ENCODE data around the gene FHIT.
"Not testable (repeated sequence)": the region's sequence is repeated elsewhere in the genome, so short reads cannot be mapped to it uniquely, and the experiment has no call there.

FHIT gene

DNA sequence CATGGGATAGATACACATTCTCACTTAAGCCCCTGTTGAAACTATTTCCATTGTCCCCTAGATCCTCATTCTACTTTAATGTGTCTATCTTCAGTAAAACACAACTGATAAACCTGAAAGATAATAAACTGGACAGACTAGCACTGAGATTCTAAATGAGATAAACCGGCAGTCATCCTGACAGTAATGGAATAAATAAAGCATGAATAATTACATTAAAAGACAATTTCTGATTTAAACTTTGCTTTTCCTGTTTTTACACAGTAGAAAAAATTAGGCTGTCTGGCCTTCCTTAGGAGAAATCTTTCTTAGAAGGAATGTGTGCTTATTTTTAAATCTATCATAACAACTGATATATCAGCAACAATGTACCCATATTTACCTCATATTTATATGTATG lies 232.4 kb downstream of the FHIT start:
- no peak overlapping the region for H3K27ac ChIP-seq (ENCODE audit: low read depth, low read length)

DNA sequence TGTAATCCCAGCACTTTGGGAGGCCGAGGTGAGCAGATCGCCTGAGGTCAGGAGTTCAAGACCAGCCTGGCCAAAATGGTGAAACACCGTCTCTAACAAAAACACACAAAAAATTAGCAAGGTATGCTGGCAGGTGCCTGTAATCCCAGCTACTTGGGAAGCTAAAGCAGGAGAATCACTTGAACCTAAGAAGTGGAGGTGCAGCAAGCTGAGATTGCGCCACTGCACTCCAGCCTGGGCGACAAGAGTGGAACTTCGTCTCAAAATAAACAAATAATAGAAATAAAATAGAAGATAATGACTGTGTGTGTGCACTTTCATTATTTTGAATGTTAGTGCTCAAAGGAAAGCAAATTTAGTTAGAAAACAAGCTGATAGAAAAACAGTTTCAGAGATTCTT lies 234.2 kb downstream of the FHIT start:
- H4K20me1 ChIP-seq (ENCODE audit: control insufficient read depth, insufficient read depth, low read depth, low read length); H3K4me2 ChIP-seq (ENCODE audit: low read length): not testable (repeated sequence)

More for the DNA sequence above, 232.4 kb downstream of the FHIT start:
- Histone ChIP-seq H3K9me2 (replicated peaks; ENCODE audit: control insufficient read depth, low read length) (no peaks in the 10 kb centered on the region), H3K9me3 (ENCODE audit: control insufficient read depth, insufficient read depth, low read length) (no peaks in the 10 kb centered on the region), H3K79me2 (ENCODE audit: control insufficient read depth, low read length) (no peaks in the 10 kb centered on the region), H3K4me2 (ENCODE audit: low read length) (no peak overlapping the region), H3K27me3 (ENCODE audit: control insufficient read depth, low read length) (no peaks in the 10 kb centered on the region), H3K36me3 (ENCODE audit: control insufficient read depth, low read length) (no peaks in the 10 kb centered on the region), H4K20me1 (ENCODE audit: control insufficient read depth, insufficient read depth, low read depth, low read length) (no peaks in the 10 kb centered on the region), H3K4me3 (ENCODE audit: low read length) (no peak overlapping the region), H3K4me1 (ENCODE audit: control insufficient read depth, low read length) (no peaks in the 10 kb centered on the region), H3F3A (ENCODE audit: control insufficient read depth, insufficient read depth) (no peaks in the 10 kb centered on the region)
- TF ChIP-seq EZH2phosphoT487 (IDR thresholded peaks at IDR 0.05; ENCODE audit: borderline replicate concordance, low read length) (no peak), CTCF (IDR thresholded peaks at IDR 0.05; ENCODE audit: low read depth, low read length, poor library complexity, severe bottlenecking) (no peak)

GRCh38 chr3:61015859-61016258 lies 235.4 kb downstream of the FHIT start:
- Histone ChIP-seq H3K27me3 (ENCODE audit: control insufficient read depth, low read length) (no peaks in the 10 kb centered on the region), H3K4me2 (ENCODE audit: low read length) (no peak overlapping the region), H3K36me3 (ENCODE audit: control insufficient read depth, low read length) (no peaks in the 10 kb centered on the region), H4K20me1 (ENCODE audit: control insufficient read depth, insufficient read depth, low read depth, low read length) (no peaks in the 10 kb centered on the region), H3K79me2 (ENCODE audit: control insufficient read depth, low read length) (no peaks in the 10 kb centered on the region), H3K9me3 (ENCODE audit: control insufficient read depth, insufficient read depth, low read length) (no peaks in the 10 kb centered on the region), H3K4me1 (ENCODE audit: control insufficient read depth, low read length) (no peaks in the 10 kb centered on the region), H3K9me2 (replicated peaks; ENCODE audit: control insufficient read depth, low read length) (no peaks in the 10 kb centered on the region), H3K27ac (ENCODE audit: low read depth, low read length) (no peak overlapping the region), H3K4me3 (ENCODE audit: low read length) (no peak overlapping the region), H3F3A (ENCODE audit: control insufficient read depth, insufficient read depth) (no peaks in the 10 kb centered on the region)
- TF ChIP-seq CTCF (IDR thresholded peaks at IDR 0.05; ENCODE audit: low read depth, low read length, poor library complexity, severe bottlenecking) (no peak), EZH2phosphoT487 (IDR thresholded peaks at IDR 0.05; ENCODE audit: borderline replicate concordance, low read length) (no peak)

More for the DNA sequence above, 234.2 kb downstream of the FHIT start:
- H3K36me3 ChIP-seq (ENCODE audit: control insufficient read depth, low read length); H3F3A ChIP-seq (ENCODE audit: control insufficient read depth, insufficient read depth); H3K4me3 ChIP-seq (ENCODE audit: low read length); H3K27ac ChIP-seq (ENCODE audit: low read depth, low read length); H3K4me1 ChIP-seq (ENCODE audit: control insufficient read depth, low read length); H3K79me2 ChIP-seq (ENCODE audit: control insufficient read depth, low read length); H3K27me3 ChIP-seq (ENCODE audit: control insufficient read depth, low read length); H3K9me3 ChIP-seq (ENCODE audit: control insufficient read depth, insufficient read depth, low read length); H3K9me2 ChIP-seq (replicated peaks; ENCODE audit: control insufficient read depth, low read length): not testable (repeated sequence)

DNA sequence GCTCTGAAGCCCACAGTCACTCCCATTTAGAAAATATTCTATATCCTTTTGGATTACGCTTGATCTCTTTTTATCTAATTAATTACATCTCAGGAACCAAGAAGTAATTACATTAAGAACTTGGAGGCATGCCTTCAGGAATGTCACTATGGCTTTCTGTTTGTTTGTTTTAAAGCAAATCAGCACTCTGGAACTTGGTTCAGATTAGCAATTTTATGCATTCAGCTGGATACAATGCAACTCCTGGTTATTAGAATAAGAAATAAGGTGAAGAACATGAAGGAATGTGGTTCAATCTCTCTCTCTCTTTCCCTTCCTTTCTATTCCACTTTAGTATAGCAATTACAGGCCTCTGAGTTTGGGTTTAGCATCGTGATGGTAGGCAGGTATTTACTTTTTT lies 235.8 kb downstream of the FHIT start:
- H3K27me3 ChIP-seq (ENCODE audit: control insufficient read depth, low read length) = no peaks in the 10 kb centered on the region
- no peaks in the 10 kb centered on the region for H3K9me2 ChIP-seq (replicated peaks; ENCODE audit: control insufficient read depth, low read length)
- no peaks in the 10 kb centered on the region for H3K36me3 ChIP-seq (ENCODE audit: control insufficient read depth, low read length)
- no peaks in the 10 kb centered on the region for H3K9me3 ChIP-seq (ENCODE audit: control insufficient read depth, insufficient read depth, low read length)
- H3K4me2 ChIP-seq (ENCODE audit: low read length) = no peak overlapping the region
- TF ChIP-seq EZH2phosphoT487 (IDR thresholded peaks at IDR 0.05; ENCODE audit: borderline replicate concordance, low read length) = no peak
- no peak for TF ChIP-seq CTCF (IDR thresholded peaks at IDR 0.05; ENCODE audit: low read depth, low read length, poor library complexity, severe bottlenecking)
- H3F3A ChIP-seq (ENCODE audit: control insufficient read depth, insufficient read depth) = no peaks in the 10 kb centered on the region
- H4K20me1 ChIP-seq (ENCODE audit: control insufficient read depth, insufficient read depth, low read depth, low read length) = no peaks in the 10 kb centered on the region
- no peaks in the 10 kb centered on the region for H3K4me1 ChIP-seq (ENCODE audit: control insufficient read depth, low read length)
- no peak overlapping the region for H3K4me3 ChIP-seq (ENCODE audit: low read length)
- H3K27ac ChIP-seq (ENCODE audit: low read depth, low read length) = no peak overlapping the region
- H3K79me2 ChIP-seq (ENCODE audit: control insufficient read depth, low read length) = no peaks in the 10 kb centered on the region
